ENCODE measurements around the gene KLK5.

KLK5 gene

DNA sequence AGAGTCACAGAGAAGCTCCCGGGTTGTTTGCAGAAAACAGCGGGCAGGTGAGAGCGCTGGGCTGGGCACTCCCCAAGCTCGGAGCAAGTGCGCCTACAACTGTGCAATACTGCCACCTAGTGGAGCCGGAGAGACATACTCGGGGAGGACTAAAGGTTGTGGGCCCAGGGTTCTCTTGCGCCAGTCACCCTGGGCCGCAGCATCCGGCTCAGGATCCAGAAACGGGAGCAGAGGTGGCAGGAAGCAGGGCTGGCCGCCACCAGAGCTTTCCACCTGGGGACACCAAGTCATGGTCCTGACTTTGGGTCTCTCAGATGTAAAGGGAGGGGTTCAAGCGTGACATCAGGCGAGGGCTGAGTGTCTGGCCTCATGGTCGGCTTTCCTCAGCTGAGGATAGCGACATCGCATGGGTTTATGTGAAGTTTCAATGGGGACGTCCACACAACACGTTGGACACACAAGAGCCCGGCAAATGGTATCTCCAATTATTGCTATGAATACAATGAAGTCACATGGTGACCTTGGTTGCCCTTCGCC is 30.5 kb downstream of the KLK5 start:
- no peak overlapping the region for H3K4me3 ChIP-seq (ENCODE audit: low read depth, low read length)
- TF ChIP-seq, protein P1, sequence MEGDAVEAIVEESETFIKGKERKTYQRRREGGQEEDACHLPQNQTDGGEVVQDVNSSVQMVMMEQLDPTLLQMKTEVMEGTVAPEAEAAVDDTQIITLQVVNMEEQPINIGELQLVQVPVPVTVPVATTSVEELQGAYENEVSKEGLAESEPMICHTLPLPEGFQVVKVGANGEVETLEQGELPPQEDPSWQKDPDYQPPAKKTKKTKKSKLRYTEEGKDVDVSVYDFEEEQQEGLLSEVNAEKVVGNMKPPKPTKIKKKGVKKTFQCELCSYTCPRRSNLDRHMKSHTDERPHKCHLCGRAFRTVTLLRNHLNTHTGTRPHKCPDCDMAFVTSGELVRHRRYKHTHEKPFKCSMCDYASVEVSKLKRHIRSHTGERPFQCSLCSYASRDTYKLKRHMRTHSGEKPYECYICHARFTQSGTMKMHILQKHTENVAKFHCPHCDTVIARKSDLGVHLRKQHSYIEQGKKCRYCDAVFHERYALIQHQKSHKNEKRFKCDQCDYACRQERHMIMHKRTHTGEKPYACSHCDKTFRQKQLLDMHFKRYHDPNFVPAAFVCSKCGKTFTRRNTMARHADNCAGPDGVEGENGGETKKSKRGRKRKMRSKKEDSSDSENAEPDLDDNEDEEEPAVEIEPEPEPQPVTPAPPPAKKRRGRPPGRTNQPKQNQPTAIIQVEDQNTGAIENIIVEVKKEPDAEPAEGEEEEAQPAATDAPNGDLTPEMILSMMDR (IDR thresholded peaks at IDR 0.05; ENCODE audit: low read depth, low read length) = peak; percentile 82

DNA sequence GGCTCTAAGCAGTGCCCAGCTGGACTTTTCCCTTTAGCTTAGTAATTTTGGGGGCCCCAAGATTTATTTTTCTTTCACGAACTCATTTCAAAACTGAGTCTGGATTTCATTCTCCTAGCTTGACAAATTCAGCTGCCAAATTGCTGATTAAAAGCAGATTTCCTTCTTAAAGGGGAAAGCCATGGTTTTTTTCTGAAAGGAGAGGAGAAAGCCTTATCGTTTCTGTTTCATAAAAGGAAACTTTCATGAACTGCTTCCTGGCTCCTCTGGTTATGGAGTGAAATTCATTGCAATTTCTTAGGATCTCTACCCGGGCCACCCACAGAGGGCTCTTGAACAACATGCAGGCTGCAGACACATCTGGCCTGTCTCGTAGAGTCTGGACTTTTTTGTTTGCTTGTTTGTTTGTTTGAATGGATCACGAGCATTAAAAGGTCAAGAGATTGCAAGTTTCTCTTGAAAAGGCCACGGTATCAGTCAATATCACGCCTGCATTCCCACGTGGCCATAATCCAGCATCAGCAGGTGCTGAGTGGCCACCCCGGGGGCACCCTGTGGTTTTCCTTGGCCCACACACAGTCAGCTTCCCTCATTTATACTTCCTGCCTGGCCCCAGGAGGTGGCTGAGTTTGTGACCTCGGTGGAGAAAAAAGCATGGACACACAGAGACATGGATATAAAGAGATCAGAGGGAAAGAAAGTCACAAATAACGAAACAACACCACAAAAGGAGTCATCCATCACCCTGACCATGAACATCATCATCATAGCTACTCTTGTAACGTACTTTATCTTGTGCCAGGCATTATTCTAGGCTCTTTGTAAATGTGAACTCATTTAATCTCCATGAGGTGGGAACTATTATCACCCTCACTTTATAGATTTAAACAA is 31.2 kb downstream of the KLK5 start:
- no peak overlapping the region for H3K4me3 ChIP-seq (ENCODE audit: low read depth, low read length)
- TF ChIP-seq, protein P1 (IDR thresholded peaks at IDR 0.05; ENCODE audit: low read depth, low read length) = no peak

DNA sequence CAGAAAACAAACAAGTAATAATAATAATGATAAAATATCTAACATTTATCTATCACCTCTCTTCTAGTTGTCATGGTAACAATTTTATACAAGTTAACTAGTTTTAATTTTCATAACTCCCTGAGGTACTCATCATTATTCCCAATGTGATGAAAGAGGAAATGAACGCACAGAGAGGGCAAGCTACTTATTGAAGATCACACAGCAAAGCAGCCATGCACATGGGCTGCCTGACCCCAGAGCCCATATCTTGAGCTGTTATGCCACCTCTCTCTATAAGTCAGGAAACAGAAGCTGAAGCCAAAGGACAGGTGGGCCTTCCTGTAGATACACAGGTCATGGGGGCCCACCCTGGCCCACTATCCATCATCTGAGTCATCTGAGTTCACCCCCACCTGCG is 36.8 kb downstream of the KLK5 start:
- TF ChIP-seq, protein P1 (IDR thresholded peaks at IDR 0.05; ENCODE audit: low read depth, low read length) = no peak
- no peak overlapping the region for H3K4me3 ChIP-seq (ENCODE audit: low read depth, low read length)

DNA sequence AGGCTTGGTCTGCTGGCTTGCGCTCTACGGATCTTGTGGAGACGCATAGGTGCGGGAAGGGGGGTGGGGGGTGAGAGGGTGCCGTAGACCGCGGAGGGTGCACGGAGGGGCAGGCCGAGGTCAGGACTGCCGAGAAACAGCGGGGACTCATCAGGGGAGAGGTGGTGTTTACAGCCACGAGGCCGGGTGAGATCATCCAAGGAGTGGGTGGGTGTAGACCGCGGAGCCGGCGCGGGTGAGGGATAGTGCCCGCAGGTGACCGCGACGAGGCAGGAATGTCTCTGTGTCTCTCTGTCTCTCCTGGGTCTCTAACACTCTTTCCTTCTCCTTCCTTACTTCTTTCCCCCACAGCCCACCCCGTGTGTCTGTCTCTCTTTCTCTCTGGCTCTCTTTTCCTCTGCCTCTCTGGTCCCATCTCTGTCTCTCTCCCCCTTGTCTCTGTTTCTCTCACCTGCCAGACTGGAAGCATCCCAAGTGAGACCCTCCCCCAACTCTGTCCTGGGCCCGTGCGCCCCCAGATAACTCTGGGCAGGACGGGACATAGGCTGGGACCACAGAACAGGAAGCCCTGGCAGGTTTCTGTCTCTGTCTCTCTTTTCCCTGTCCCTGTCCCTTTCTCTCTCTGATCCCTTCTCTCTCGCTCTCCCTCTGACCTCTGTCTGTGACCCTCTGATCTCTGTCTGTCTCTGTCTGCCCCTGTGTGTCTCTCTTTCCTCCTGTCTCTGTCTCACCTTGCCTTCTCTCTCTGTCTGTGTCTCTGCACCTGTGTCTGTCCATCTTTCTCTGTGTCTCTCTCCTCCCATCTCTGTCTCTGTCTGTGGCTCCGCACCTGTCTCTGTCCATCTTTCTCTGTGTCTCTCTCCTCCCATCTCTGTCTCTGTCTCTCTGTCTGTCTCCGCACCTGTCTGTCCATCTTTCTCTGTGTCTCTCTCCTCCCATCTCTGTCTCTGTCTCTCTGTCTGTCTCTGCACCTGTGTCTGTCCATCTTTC is 39.8 kb downstream of the KLK5 start:
- TF ChIP-seq, protein P1 (IDR thresholded peaks at IDR 0.05; ENCODE audit: low read depth, low read length) = no peak
- H3K4me3 ChIP-seq (ENCODE audit: low read depth, low read length) = no peak overlapping the region

DNA sequence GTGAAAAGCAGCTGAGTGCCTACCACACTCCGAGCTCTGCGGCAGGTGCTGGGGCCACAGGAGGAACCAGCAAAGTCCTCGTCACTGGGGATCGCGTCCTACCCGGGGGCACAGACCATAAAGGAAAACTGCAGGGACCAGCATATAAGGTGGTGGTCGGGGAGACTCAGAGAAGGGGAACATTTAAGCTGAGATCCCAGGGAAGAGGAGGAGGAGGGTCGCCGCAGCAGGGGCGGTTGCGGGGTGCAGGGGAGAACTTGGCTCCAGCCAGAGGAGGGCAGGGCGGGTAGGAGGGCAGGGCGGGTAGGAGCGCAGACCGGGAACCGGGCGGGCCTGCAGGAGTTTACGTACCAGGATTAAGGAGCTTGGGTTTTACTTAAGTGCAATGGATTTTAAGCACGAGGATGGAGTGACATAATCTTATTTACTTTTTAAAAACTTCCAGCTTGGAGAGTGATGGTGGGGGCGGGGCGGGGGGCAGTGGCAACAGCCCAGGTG is 40.7 kb downstream of the KLK5 start:
- no peak overlapping the region for H3K4me3 ChIP-seq (ENCODE audit: low read depth, low read length)
- TF ChIP-seq, protein P1 (IDR thresholded peaks at IDR 0.05; ENCODE audit: low read depth, low read length) = no peak

DNA sequence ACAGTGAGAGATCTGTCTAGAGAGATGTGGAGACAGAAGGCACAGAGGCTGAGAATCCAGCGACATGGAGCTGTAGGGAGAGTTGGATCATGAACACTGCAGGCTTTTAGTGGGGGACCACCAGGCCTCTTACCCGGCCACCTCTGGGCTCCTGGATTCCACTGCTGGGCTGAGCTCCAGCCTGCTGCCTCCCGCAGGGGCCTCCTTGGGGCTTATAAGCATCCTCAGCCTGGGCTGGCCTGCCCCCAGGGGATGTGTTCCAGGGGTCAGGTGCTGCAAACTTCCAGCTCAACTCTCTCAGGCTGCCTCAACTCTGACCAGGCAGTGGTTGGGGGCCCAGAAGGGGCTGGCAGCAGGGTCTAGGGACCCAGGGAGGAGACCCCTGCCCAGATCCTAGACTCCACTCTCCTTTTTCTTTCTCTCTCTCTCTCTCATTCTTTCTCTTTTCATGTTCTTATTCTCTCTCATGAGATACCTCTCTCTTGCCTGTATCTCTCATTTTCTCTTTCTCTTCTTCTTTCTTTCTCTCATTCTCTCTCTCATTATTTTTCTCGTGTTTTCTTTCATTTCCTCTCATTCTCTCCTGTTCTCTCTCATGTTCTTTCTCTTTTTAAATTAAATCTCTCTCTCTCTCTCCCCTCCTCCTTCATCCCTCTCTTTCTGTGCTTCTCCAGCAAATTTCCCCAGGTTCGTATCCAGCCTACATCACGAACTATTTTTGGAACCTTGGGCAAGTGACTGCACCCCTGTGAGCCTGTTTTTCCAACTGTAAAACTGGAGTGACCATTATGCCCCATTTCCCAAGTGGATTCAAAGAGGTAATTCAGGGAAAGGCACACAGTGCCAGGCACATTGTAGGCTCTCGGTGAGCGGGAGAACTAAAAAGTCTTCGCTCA is 41.4 kb downstream of the KLK5 start, which contains the start of gene KLK4:
Gene KLK4, minus strand, starts transcription at position 190 of the 896 bp plus-strand sequence. CDS start 657 bp downstream, outside the sequence.
- H3K4me3 ChIP-seq (ENCODE audit: low read depth, low read length) = no peak within 1 kb of the TSS
- TF ChIP-seq, protein P1 (IDR thresholded peaks at IDR 0.05; ENCODE audit: low read depth, low read length) = no peak

All from WI38 (cell line).